GM12878 (cell line): ENCODE results near the gene CA10. TPM values are rescaled to one million over a fixed set of nuclear protein-coding genes. Genes with fewer than 3 reads are reported as not detected.

Experiments
- ATAC-seq: fragments of 200-7000 bp; cut with Tn5 transposase; 3 replicates; pipeline ENCODE4 v1.9.1; 2020; ENCODE audit warnings: mild to moderate bottlenecking, moderate library complexity
- BruUV-seq: library from RNA; stranded (reverse); fragments of 400-500 nt; replicated peaks from 2 replicates; lab custom pipeline; 2021; lab: Mats Ljungman, UMichigan
- CTCF ChIA-PET: fragments of 300-600 bp; sonication (Branson Sonifier 250); formaldehyde crosslinking; extraction: SDS; loops from one replicate; lab custom pipeline; 2021; ENCODE audit warnings: inconsistent platforms; lab: Yijun Ruan, JAX
- POLR2A ChIA-PET: fragments of 350-600 bp; formaldehyde crosslinking; extraction: SDS; loops from one replicate; lab custom pipeline; 2021; ENCODE audit warnings: inconsistent platforms; lab: Charles Lee
- RAD21 ChIA-PET: fragments of 300-600 bp; sonication (Branson Sonifier 250); formaldehyde crosslinking; loops from one replicate; lab custom pipeline; 2023; ENCODE audit warnings: antibody characterized with exemption; ENCODE audit not compliant: unreplicated experiment; lab: Charles Lee
- SMC1A ChIA-PET: fragments of 300-600 bp; sonication (Branson Sonifier 250); formaldehyde crosslinking; loops from one replicate; lab custom pipeline; 2023; ENCODE audit not compliant: unreplicated experiment, uncharacterized antibody; lab: Charles Lee
- DNase-seq: peaks from one replicate; pipeline ENCODE4 v3.0.0-alpha.2; 2011; ENCODE audit warnings: low read depth, low spot score
- FAIRE-seq: peaks from 3 replicates; lab custom pipeline; 2011; peaks lifted over from hg19 to GRCh38; lab: Jason Lieb, UNC
- H2AFZ ChIP-seq: 2 replicates; pipeline ENCODE4 v1.6.0; 2011; ENCODE audit warnings: low read depth, low read length, control low read depth; ENCODE audit not compliant: control insufficient read depth
- H3K27ac ChIP-seq: 2 replicates; pipeline ENCODE4 v1.5.1; 2011; ENCODE audit warnings: control low read depth; ENCODE audit not compliant: control insufficient read depth, insufficient read depth
- H3K27me3 ChIP-seq, 2 experiments: replicated peaks in 1 of 2; 2 replicates each; pipeline versions ENCODE4 v1.6.0 to v1.6.1; 2011; ENCODE audit warnings: low read length in 1 of 2; ENCODE audit not compliant: control insufficient read depth in 2 of 2, insufficient read depth in 2 of 2
- H3K36me3 ChIP-seq, 2 experiments: 2 replicates each; pipeline ENCODE4 v1.5.1; 2011; ENCODE audit warnings: low read length in 1 of 2; ENCODE audit not compliant: control insufficient read depth in 2 of 2, insufficient read depth in 2 of 2
- H3K4me1 ChIP-seq: 2 replicates; pipeline ENCODE4 v1.6.1; 2011; ENCODE audit warnings: mild to moderate bottlenecking, low read length, moderate library complexity, mixed read lengths; ENCODE audit not compliant: control insufficient read depth, insufficient read depth
- H3K4me2 ChIP-seq: 2 replicates; pipeline ENCODE4 v1.6.0; 2011; ENCODE audit warnings: control low read depth; ENCODE audit not compliant: control insufficient read depth, insufficient read depth
- H3K4me3 ChIP-seq: fragments of 200-600 bp; sonication (generic); 2 replicates; pipeline ENCODE4 v1.5.1; 2016
- H3K79me2 ChIP-seq: 2 replicates; pipeline ENCODE4 v1.6.0; 2011; ENCODE audit warnings: low read length; ENCODE audit not compliant: control insufficient read depth, insufficient read depth
- H3K9ac ChIP-seq: 2 replicates; pipeline ENCODE4 v1.8.0; 2011; ENCODE audit warnings: low read length, control low read depth, mixed read lengths; ENCODE audit not compliant: control insufficient read depth, insufficient read depth
- H3K9me3 ChIP-seq: replicated peaks from 3 replicates; pipeline ENCODE4 v1.5.1; 2011; ENCODE audit warnings: mild to moderate bottlenecking, low read length; ENCODE audit not compliant: control insufficient read depth, insufficient read depth
- H4K20me1 ChIP-seq: 2 replicates; pipeline ENCODE4 v1.6.0; 2011; ENCODE audit not compliant: control insufficient read depth, insufficient read depth
- CBX3 ChIP-seq: fragments of 200-600 bp; sonication (generic); IDR thresholded peaks from 2 replicates; pipeline ENCODE4 v1.6.1; 2016; ENCODE audit warnings: low read depth, borderline replicate concordance
- CREM ChIP-seq: IDR thresholded peaks from 2 replicates; pipeline ENCODE4 v1.6.1; 2014; ENCODE audit warnings: antibody characterized with exemption, low read depth
- EGR1 ChIP-seq, 2 experiments: IDR thresholded peaks; 1 replicate in 1 of 2; 2 replicates in 1 of 2; pipeline ENCODE4 v1.6.1; 2011 to 2012; ENCODE audit warnings: low read depth in 2 of 2, low read length in 2 of 2, borderline replicate concordance in 1 of 2, mild to moderate bottlenecking in 1 of 2, moderate library complexity in 1 of 2
- JUND ChIP-seq: IDR thresholded peaks from 2 replicates; pipeline ENCODE4 v1.6.1; 2012; ENCODE audit warnings: low read depth, mild to moderate bottlenecking, low read length, improper control_type of control experiment, moderate library complexity
- KLF5 ChIP-seq: fragments of 450-650 bp; IDR thresholded peaks from 2 replicates; pipeline ENCODE4 v1.6.1; 2014; ENCODE audit warnings: mild to moderate bottlenecking; ENCODE audit not compliant: partially characterized antibody
- MEF2B ChIP-seq: fragments of 450-650 bp; IDR thresholded peaks from 2 replicates; pipeline ENCODE4 v1.6.1; 2018; ENCODE audit warnings: mild to moderate bottlenecking, moderate library complexity; ENCODE audit not compliant: partially characterized antibody, poor library complexity, severe bottlenecking
- MXI1 ChIP-seq: fragments of 150-350 bp; IDR thresholded peaks from 2 replicates; pipeline ENCODE4 v1.6.1; 2011; ENCODE audit warnings: low read depth, mild to moderate bottlenecking, inconsistent platforms, low read length, improper control_type of control experiment
- NR2C2 ChIP-seq: IDR thresholded peaks from 2 replicates; pipeline ENCODE4 v1.6.1; 2011; ENCODE audit warnings: borderline replicate concordance, low read depth; ENCODE audit not compliant: control insufficient read depth, insufficient read length
- POLR2AphosphoS5 ChIP-seq: IDR thresholded peaks from 2 replicates; pipeline ENCODE4 v1.6.1; 2011; ENCODE audit warnings: mild to moderate bottlenecking, low read length, inconsistent platforms
- RELA ChIP-seq: fragments of 450-650 bp; IDR thresholded peaks from 2 replicates; pipeline ENCODE4 v1.8.0; 2014; ENCODE audit warnings: borderline replicate concordance; ENCODE audit not compliant: partially characterized antibody
- WRNIP1 ChIP-seq: IDR thresholded peaks from 2 replicates; pipeline ENCODE4 v1.6.1; 2011; ENCODE audit warnings: low read depth, low read length, improper control_type of control experiment, borderline replicate concordance
- WGBS: methylation state at CpG from one replicate; pipeline ENCODE4 v1.1.6; 2016; ENCODE audit warnings: low lambda C conversion rate; ENCODE audit not compliant: insufficient replicate concordance, insufficient coverage; ENCODE audit errors: missing lambda C conversion rate; 5-methylcytosine and 5-hydroxymethylcytosine counted together
- in situ Hi-C: fragments of 300-500 bp; cut with MboI; formaldehyde crosslinking; loops from 9 replicates; pipeline ENCODE4 v1.14.3; 2018; ENCODE audit warnings: mixed read lengths
- intact Hi-C: fragments of 100-400 bp; cut with micrococcal nuclease; formaldehyde crosslinking; loops from one replicate; pipeline ENCODE4 v1.14.2; 2022; ENCODE audit not compliant: unreplicated experiment
- polyA plus RNA-seq, 11 experiments: library from polyadenylated mRNA; depleted of rRNA in 4 of 11; unstranded in 6 of 11; stranded (reverse) in 5 of 11; fragments of >200 nt; fragmentation: Nextera tagmentation in 4 of 11; fragmentation: Illumina TruSeq in 1 of 11; extraction: Ambion mirVana in 4 of 11; extraction: Trizol in 1 of 11; gene quantifications; 1 replicate in 1 of 11; 2 replicates in 10 of 11; pipeline versions ENCODE4 v1.2.1 to v1.2.3, GENCODE V29; 2011 to 2016; ENCODE audit warnings: inconsistent platforms in 2 of 11, missing spikeins in 2 of 11, low read depth in 1 of 11
- total RNA-seq, 4 experiments: library from RNA; depleted of rRNA in 3 of 4; stranded (reverse); fragments of >200 nt in 3 of 4; fragmentation: Illumina TruSeq in 1 of 4; extraction: Trizol in 1 of 4; gene quantifications; 2 replicates each; pipeline versions ENCODE4 v1.2.1 to v1.2.3, GENCODE V29; 2013 to 2021
- TF ChIP-seq, protein P1 (sequence below): IDR thresholded peaks from 2 replicates; pipeline ENCODE4 v1.6.1; 2012; ENCODE audit warnings: improper control_type of control experiment, low read depth, low read length; ENCODE audit not compliant: insufficient replicate concordance
- TF ChIP-seq, protein P2 (sequence below): fragments of 450-650 bp; conservative IDR thresholded peaks from 2 replicates; pipeline ENCODE4 v1.6.1; 2017; ENCODE audit warnings: mild to moderate bottlenecking, moderate library complexity
- TF ChIP-seq, protein P3 (sequence below): fragments of 450-650 bp; IDR thresholded peaks from 2 replicates; pipeline ENCODE4 v1.6.1; 2017; ENCODE audit warnings: mild to moderate bottlenecking, low read depth, inconsistent platforms; ENCODE audit not compliant: poor library complexity, severe bottlenecking

CA10 gene
- total and polyA plus RNA-seq, 10 of the 15 experiments (the other 5 are each of a cell fraction or from before 2014, with no cell fraction given) = not detected

DNA sequence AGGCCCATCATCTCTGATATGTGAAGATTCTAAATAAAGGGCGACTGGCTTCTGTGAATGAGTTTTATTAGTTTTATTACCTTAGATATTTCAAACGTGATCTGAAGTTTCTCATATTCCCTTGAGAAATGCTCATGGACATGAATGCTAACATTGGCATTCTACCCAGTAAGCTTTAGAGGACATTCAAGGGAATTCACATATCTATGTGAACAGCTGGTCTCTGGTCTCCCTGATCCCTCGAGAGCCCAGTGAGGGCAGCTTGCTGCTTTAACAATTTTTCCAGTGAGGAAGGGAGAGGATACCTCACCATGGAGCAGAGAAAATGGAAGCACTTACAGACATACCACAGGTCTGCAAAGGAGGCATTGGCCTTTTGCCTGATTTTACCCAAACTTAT lies 312.7 kb downstream of the CA10 start:
- H3K27me3 ChIP-seq = no peaks in the 10 kb centered on the region
- DNase-seq (no peak), ATAC-seq (no peak), FAIRE-seq (no peak)
- ChIA-PET POLR2A (no interaction called here), CTCF (no interaction called here), SMC1A (no interaction called here), RAD21 (no interaction called here)
- no peak overlapping the region for H3K4me2 ChIP-seq
- H3K4me3 ChIP-seq = no peak overlapping the region
- H4K20me1 ChIP-seq = no peaks in the 10 kb centered on the region
- BruUV-seq = no TSS peak
- H3K79me2 ChIP-seq = no peaks in the 10 kb centered on the region
- H3K9me3 ChIP-seq = no peaks in the 10 kb centered on the region
- H3K27ac ChIP-seq = no peak overlapping the region
- no peaks in the 10 kb centered on the region for H3K36me3 ChIP-seq
- in situ Hi-C loops (no loop called here), intact Hi-C loops (no loop called here)
- H3K4me1 ChIP-seq = no peaks in the 10 kb centered on the region
- 0% methylated on average over 3 of the region's 3 CpGs for WGBS
- H2AFZ ChIP-seq = no peak overlapping the region
- TF ChIP-seq CBX3 (no peak), MXI1 (no peak), CREM (no peak), JUND (no peak), KLF5 (no peak), MEF2B (no peak), WRNIP1 (no peak), EGR1 (IDR thresholded peaks at IDR 0.05; ENCODE audit: borderline replicate concordance in 1 of 2, low read depth in 2 of 2, low read length in 2 of 2) (no peak), NR2C2 (no peak), POLR2AphosphoS5 (no peak), RELA (no peak)
- TF ChIP-seq, protein P1, sequence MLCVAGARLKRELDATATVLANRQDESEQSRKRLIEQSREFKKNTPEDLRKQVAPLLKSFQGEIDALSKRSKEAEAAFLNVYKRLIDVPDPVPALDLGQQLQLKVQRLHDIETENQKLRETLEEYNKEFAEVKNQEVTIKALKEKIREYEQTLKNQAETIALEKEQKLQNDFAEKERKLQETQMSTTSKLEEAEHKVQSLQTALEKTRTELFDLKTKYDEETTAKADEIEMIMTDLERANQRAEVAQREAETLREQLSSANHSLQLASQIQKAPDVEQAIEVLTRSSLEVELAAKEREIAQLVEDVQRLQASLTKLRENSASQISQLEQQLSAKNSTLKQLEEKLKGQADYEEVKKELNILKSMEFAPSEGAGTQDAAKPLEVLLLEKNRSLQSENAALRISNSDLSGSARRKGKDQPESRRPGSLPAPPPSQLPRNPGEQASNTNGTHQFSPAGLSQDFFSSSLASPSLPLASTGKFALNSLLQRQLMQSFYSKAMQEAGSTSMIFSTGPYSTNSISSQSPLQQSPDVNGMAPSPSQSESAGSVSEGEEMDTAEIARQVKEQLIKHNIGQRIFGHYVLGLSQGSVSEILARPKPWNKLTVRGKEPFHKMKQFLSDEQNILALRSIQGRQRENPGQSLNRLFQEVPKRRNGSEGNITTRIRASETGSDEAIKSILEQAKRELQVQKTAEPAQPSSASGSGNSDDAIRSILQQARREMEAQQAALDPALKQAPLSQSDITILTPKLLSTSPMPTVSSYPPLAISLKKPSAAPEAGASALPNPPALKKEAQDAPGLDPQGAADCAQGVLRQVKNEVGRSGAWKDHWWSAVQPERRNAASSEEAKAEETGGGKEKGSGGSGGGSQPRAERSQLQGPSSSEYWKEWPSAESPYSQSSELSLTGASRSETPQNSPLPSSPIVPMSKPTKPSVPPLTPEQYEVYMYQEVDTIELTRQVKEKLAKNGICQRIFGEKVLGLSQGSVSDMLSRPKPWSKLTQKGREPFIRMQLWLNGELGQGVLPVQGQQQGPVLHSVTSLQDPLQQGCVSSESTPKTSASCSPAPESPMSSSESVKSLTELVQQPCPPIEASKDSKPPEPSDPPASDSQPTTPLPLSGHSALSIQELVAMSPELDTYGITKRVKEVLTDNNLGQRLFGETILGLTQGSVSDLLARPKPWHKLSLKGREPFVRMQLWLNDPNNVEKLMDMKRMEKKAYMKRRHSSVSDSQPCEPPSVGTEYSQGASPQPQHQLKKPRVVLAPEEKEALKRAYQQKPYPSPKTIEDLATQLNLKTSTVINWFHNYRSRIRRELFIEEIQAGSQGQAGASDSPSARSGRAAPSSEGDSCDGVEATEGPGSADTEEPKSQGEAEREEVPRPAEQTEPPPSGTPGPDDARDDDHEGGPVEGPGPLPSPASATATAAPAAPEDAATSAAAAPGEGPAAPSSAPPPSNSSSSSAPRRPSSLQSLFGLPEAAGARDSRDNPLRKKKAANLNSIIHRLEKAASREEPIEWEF = no peak
- TF ChIP-seq, protein P2, sequence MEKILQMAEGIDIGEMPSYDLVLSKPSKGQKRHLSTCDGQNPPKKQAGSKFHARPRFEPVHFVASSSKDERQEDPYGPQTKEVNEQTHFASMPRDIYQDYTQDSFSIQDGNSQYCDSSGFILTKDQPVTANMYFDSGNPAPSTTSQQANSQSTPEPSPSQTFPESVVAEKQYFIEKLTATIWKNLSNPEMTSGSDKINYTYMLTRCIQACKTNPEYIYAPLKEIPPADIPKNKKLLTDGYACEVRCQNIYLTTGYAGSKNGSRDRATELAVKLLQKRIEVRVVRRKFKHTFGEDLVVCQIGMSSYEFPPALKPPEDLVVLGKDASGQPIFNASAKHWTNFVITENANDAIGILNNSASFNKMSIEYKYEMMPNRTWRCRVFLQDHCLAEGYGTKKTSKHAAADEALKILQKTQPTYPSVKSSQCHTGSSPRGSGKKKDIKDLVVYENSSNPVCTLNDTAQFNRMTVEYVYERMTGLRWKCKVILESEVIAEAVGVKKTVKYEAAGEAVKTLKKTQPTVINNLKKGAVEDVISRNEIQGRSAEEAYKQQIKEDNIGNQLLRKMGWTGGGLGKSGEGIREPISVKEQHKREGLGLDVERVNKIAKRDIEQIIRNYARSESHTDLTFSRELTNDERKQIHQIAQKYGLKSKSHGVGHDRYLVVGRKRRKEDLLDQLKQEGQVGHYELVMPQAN = no peak
- TF ChIP-seq, protein P3, sequence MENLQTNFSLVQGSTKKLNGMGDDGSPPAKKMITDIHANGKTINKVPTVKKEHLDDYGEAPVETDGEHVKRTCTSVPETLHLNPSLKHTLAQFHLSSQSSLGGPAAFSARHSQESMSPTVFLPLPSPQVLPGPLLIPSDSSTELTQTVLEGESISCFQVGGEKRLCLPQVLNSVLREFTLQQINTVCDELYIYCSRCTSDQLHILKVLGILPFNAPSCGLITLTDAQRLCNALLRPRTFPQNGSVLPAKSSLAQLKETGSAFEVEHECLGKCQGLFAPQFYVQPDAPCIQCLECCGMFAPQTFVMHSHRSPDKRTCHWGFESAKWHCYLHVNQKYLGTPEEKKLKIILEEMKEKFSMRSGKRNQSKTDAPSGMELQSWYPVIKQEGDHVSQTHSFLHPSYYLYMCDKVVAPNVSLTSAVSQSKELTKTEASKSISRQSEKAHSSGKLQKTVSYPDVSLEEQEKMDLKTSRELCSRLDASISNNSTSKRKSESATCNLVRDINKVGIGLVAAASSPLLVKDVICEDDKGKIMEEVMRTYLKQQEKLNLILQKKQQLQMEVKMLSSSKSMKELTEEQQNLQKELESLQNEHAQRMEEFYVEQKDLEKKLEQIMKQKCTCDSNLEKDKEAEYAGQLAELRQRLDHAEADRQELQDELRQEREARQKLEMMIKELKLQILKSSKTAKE = no peak
- H3K9ac ChIP-seq = no peak overlapping the region
